Umbilical cord (tissue), 2 donors: ENCODE results near the gene ZNF609. TPM values are rescaled to one million over a fixed set of nuclear protein-coding genes. Genes with fewer than 3 reads are reported as not detected.
A peak's percentile ranks its signal among the peaks of the same experiment; 100 is the strongest.
"Not testable (repeated sequence)": the region's sequence is repeated elsewhere in the genome, so short reads cannot be mapped to it uniquely, and the experiment has no call there.

Experiments
- DNase-seq: peaks from one replicate; pipeline ENCODE4 v3.0.0-alpha.2; 2015; ENCODE audit warnings: low spot score
- total RNA-seq: library from RNA; depleted of rRNA; stranded (reverse); fragments of >200 nt; gene quantifications from one replicate; pipeline ENCODE4 v1.2.3, GENCODE V29; 2014; ENCODE audit warnings: low replicate concordance; ENCODE audit not compliant: insufficient read depth

The ZNF609 gene
- total RNA-seq, 1 donor from 2014 or later = 14.4 TPM

DNA sequence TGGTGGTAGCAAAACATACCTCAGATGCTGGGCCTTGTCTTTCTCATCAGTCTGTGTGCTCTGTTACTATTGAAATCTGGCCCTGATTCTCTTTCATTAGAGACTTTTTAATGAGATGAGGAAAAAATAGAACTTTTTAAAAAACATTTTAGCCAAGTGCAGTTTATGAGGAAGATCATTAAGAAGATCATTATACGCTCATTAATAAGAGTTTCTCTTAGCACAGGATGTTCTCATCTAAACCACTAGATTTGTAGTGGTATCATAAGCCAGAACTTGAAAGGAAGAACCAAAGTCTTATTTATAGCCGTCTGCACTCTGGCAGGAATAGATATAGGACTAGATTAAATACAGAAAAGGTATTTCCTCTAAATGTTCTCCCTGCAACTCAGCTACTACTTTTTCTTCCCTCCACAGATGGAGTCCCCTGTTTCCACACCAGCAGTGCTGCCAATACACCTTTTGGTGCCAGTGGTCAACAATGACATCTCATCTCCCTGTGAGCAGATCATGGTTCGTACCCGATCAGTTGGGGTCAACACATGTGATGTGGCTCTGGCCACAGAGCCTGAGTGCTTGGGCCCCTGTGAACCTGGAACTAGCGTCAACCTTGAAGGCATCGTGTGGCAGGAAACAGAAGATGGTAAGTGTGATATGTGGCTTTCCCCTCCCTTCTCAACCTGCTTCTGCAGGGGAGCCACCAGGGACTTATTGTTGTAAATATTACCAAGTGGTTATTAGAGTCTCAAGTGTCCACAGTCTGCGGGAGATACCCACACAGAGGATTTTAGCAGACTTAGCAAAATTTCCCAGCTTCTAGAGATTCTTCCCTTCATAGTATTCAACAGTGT lies 162.3 kb downstream of the ZNF609 start:
- no peak for DNase-seq

DNA sequence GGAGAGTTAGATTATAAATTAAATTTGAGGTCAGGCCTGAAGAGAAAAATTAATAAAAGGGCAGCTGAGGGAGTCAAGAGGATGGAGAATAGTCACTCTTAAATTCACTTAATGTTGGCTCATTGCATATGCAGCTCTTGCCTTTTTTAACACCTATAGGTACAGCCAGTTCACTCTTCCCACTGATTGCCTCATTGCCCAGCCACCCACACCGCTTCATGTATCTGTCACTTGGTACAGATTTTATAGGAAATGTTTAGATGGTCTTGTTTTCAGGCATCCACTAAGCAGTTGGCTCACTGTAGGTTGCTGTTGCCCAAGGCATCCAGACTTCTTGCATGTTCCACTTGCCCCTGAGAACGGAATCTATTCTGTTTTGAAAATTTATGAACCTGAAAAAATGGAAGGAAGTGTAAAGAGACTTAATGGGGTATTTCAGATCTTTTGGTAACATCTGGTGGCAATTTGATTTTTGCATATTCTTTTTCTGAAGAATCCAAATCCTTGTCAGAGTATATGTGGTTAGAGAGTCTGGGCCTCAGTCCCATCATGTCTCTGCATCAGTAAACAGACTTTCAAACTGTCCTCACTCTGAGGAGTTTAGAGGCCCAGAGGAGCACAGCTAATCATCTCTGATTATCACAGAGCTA lies 163.1 kb downstream of the ZNF609 start:
- no peak for DNase-seq

DNA sequence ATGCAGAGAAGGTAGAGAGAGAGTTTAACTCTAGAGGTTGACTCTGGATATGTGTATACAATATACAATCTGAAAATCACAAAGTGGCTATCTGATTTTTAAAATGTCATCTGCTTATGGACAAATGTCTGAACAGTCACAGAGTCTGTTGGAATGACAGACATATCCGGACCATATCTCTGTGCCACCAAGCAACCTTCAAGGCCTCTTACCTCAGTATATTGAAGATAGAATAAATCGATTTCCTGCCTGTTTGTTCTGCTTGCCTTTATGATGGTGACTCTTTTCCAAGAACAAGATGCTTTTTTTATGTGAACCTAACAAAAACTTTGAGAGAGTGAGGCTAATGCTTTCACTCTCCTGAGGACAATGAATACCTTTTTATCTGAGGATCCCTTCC lies 163.9 kb downstream of the ZNF609 start:
- no peak for DNase-seq

DNA sequence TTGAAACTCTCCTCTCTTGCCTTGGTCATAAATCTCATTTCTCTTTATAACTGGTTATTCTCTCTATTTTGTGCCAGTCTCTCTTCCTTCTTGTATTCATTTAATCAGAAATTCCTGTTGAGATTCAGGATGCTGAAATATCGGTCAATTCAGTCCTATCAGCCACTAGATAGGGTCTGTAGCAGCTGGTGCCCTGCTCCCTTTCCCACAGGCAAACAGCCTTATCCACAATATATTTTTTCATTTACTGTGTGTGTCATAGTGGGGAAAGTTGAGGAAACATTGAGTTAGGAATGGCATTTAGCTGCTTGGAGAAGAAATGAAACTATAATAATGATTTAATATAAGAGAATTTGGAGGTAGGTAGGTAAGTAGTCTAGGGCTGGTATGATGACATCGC lies 168.7 kb downstream of the ZNF609 start:
- no peak for DNase-seq

DNA sequence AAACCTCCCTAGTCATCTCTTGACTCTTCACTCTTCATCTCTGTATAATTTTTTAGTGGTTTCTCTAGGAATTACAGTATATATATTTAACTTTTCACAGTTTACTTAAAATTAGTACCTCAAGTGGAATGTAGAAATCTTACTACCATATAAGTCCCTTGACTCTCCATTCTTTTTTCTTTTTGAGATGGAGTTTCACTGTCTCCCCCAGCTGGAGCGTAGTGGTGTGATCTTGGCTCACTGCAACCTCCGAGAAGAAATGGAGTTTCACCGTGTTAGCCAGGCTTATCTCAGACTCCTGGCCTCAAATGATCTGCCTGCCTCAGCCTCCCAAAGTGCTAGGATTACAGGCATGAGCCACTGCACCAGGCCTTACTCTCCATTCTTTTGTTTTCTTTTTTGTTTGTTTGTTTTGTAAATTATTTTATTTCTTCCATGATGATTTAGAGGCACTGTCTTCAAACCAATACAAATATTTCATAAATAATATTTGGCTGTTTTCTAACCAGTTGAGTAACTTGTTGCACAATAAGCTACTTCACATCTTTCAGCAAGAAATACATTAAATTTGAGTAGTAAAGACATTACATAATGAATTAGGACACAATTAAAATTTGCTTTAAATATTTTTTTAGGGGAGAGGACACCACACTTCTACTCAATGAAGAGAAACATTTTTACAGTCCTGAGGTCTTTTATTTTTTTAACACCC lies 170.2 kb downstream of the ZNF609 start:
- DNase-seq = no peak

DNA sequence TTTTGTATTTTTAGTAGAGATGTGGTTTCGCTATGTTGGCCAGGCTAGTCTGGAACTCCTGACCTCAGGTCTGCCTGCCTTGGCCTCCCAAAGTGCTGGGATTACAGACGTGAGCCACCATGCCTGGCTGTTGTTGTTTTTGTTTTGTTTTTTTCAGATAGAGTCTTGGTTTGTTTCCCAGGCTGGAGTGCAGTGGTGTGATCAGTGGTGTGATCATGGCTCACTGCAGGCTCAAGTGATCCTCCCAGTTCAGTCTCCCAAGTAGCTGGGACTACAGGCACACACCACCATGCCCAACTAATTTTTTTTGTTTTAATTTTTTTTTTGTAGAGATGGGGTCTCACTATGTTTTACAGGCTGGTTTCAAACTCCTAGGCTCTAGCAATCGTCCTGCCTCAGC lies 172.3 kb downstream of the ZNF609 start:
- not testable (repeated sequence) for DNase-seq

DNA sequence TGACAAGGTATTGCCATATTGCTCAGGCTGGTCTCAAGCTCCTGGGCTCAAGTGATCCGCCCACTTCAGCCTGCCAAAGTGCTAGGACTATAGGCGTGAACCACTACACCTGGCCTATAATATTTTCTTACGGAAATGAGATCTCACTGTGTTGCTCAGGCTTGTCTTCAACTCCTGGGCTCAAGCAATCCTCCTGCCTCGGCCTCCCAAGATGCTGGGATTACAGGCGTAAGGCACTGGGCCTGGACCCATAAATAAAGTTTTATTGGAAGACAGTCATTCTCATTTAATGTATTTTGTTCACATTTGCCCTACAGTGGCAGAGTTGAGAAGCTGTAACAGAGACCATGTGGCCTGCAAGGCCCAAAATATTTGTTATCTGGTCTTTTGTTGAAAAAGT lies 173.0 kb downstream of the ZNF609 start:
- no peak for DNase-seq

DNA sequence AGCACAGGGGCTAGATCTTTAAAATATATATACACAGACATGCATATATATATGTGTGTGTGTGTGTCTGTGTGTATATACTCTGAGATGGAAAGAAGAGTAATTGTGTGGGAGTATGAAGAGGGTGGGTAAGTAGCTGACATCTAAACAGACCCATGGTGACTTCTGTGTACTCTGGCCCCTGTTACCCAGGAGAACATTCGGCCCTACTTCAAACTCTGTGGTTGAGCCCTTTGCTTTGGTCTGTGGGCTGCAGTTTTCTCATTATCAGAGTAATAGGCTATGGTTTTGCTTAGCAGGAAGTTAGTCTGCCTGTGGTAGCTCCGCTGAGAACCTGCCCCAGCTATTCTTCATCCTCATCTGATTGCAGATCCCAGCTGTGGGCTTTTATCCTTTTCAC lies 173.6 kb downstream of the ZNF609 start:
- no peak for DNase-seq

DNA sequence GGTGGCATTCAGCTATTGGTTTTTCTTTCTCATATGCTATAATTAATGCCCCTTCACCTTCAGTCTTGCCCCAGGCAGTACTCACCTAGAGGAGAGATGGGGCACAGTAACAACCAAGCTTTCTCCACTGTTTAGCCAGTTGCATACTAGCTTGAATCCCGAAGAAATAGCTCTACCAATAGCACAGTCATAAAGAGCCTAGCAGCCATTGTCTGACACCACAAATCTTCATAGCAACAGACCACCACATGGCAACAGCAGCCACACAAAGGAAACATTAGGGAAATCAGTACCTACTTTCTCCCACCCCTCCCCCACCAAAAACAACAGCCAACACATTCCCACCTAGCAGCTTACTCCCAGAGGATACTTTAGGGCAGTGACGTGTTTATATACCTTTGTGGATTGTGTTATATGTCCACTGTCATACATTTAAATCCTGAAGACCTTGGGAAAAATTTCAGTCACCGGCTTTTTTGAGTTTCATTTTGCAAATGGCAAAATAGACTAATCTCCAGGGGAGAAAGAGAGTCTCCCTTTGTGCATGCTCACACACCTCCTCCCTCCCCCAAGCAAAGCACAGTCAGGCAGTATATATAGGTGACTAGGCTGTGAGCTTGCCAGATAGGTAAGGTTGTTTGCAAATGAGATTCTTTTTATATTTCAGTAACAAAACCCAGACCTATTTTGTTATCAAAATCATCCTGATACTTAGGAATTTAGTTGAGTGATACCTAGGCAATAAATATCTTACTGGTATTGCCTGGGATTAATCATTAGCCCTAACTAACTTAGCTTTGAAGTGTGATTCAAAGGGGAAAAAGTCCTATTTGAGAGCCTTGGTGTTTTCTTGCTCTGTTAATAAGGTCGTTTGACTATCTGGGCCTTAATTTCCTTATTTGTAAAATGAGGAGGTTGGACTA lies 174.5 kb downstream of the ZNF609 start:
- DNase-seq = no peak

DNA sequence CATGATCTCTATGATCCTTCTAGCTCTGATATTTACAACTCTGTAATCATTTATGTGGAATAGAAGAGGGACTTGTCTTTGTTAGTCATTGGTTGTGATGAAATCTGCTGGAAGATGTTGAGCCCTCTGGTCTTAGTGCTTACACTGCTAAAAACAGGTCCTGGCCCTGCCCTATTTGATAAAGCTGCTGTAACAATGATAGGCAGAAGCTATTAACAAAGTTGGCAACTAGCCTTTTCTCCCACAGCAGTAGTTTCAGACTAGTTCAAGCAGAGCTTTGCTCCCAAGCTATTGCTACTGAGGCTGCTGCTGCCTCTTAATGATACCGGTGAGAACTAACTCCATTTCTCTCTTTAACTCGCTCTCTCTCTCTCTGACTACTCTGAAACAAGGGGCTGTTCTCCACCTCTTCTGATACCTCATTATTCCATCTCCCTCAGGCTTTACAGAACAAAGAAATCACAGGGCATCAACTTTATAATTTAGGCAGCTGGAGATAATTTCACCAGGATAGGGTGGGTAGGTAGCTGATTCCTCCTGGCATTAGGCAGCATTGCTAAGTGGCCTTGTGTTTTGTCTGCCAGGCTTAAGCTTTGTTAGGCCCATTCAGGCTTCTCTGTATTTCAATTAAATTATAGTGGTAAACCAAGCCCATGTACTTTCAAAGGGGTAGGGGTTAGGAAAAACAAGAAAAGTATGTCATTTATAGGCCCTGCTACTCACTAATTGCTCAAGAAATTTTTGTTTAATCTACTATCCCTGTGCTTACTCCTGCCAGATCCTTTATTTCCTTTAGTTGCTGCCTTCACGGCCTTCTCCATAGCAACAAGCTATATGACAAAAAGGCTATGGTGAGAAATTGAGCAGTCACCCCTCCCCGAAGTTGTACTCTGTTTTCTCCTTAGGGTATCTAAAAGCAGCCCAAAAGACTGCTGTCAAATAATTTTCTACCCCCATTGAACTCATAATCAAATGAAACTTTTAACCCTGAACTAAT lies 175.4 kb downstream of the ZNF609 start:
- peak; percentile 87 for DNase-seq

DNA sequence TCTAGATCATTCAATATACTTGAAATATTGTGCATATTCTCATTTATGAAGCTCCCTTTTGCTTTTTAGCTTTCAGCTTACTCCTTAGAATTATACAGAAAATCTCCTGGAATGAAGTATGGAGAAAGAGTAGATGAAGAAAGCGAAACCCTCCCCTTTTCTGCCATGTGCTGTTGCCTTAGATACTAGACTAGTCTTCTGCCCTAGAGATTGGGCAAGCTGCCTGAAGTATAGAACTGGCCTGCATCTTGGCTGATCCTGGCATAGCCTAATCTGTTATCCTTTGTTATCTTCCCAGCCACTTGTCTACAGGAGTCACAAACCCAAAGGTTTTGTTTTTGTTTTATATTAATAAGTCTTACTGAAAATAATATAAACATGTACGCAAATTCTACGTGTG lies 176.2 kb downstream of the ZNF609 start:
- no peak for DNase-seq

DNA sequence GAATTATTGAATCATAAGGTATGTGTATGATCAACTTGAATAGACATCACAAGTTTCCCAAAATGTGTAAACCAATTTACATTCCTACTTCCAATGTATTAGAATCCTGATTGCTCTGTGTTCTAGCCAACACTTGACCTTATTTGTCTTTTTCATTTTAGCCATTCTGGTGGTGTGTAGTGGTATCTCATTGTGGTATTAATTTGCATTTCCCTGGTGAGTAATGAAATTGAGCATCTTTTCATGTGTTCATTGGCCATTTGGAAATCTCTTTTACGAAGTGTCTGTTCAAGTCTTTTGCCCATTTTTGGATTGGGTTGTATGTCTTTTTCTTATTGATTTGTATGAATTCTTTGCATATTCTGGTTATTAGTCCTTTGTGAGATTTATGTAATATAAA lies 177.0 kb downstream of the ZNF609 start:
- DNase-seq = no peak

DNA sequence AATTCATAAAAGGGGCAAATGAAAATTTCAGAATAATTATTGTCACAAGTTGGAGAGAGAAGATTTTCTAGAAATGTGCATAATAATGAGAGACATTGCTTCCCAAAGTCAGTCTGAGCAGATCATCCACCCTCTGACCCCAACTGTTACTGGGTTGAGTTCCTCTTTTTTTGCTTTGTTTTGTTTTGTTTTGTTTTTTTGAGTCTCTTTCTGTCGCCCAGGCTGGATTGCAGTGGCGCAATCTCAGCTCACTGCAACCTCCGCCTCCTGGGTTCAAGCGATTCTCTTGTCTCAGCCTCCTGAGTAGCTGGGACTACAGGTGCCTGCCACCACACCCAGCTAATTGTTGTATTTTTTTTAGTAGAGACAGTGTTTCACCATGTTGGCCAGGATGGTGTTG lies 179.4 kb downstream of the ZNF609 start:
- DNase-seq = not testable (repeated sequence)

DNA sequence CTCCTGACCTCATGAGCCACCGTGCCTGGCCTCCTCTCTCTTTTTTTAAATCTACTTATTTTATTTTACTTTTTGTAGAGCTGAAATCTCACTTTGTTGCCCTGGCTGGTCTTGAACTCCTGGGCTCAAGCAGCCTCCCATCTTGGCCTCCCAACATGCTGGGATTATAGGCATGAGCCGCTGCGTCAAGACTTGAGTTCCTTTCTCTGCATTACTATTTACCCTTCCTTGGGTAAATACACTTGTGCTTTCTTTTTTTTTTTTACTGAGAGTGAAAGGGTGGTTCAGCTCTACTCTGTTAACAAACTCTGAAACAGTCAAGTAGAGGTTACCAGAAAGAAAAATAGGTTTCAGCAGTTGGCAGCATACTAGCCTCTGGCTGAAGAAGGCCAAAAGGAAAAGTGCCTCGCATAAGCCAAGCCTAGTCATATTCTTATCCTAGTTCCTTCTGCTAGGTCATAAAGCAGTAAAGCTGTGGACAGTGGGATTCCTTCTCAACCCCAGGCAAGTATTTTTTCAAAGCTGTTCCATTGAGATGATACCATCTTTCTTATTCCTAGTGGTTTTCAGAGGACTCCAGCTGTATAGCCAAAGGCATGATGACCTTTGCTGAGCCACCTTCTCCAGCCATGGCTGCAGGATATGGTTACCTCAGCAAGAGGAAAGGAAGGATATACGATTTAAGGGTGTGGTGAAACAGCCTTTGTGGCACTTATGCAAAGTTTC lies 179.9 kb downstream of the ZNF609 start:
- DNase-seq = no peak

DNA sequence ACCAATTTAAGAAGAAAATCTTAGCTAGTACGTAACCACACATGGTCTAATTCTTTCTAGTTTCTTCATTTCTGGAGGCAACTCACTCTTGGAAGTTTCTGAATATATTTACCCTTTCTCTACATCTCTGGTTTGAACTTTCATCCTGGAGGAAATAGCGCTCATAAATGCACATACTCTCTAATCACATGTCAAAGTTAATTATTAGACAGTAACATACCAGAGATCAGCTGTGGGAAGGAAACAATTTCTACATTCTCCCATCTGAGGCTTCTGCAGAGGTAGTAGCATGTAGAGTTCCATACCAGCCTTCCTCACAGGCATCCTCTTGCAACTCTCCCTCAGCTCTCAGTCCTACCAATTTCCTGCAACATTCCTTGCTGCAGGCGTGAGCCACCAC lies 182.5 kb downstream of the ZNF609 start:
- no peak for DNase-seq

DNA sequence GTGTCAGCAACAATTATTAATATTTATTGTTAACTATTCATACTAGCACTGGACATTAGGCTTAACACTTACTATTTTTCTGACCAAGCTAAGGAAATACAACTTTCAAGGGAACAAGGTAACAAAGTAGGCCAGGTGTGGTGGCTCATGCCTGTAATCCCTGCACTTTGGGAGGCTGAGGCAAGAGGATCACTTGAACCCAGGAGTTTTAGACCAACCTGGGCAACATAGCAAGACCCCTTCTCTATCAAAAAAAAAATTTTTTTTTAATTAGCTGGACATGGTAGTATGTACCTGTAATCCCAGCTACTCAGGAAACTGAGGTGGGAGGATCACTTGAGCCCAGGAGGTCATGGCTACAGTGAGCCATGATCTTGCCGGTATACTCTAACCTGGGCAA lies 183.3 kb downstream of the ZNF609 start:
- no peak for DNase-seq

DNA sequence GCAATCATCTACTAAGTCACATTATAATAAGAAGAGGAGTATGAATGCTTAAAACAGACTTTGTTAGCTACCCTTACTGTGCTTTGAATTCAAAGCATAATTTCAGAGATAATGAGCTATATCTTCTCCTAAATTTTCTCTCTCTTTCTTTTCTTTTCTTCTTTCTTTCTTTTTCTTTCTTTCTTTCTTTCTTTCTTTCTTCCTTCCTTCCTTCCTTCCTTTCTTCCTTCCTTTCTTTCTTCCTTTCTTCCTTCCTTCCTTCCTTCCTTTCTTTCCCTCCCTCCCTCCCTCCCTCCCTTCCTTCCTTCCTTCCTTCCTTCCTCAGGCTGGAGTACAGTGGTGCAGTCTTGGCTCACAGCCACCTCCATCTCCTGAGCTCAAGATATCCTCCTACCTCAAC lies 184.4 kb downstream of the ZNF609 start:
- not testable (repeated sequence) for DNase-seq

DNA sequence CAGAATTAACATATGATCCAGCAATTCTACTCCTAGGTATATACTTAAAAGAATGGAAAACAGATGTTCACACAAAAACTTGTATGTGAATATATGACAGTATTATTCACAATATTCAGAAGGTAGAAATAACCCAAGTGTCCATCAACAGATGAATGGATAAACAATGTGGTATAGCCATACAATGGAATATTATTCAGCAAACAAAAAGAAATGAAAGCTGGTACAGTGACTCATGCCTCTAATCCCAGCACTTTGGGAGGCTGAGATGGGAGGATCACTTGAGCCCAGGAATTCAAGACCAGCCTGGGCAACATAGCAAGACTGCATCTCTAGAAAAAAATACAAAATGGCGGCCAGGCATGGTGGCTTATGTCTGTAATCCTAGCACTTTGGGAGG lies 185.6 kb downstream of the ZNF609 start:
- no peak for DNase-seq

DNA sequence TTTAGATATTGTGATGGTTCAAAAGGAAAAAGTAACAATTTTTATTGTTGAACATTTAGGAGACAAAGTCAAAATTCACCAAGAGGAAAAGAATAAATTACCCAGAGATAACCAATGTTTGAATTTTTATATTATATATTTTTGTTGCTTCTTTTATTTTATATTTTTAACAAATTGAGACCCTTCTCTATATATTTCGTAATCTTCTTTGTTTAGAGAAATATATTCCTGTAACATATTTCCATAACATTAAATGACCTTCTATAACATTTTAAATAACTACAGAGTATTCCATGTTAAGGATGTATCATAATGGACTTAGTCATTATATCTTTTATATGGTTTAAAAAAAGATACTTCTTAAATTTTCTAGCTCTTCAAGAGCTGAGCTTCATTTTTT lies 187.0 kb downstream of the ZNF609 start:
- DNase-seq = no peak

DNA sequence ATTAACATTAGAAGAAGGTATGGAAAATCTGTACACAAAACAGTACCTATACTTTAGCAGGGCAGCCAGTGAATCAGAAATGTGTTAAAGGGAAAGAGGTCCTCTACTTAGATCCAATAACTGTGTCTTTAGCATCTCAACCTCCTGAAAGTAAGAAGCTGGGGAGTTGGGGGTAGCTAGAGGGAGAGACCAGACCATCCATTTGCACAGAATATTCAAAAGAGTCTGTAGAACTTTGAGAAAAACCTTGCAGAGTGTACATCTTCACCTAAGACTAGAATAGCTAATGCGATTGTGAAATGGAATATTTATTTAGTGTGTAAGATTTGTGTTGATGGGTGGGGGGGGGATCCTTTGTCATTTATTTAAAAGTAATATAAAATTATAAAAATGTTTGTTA lies 190.2 kb downstream of the ZNF609 start:
- no peak for DNase-seq
